SK-N-DZ (cell line): ENCODE data around the gene ANKMY1.

Experiments used
- DNase-seq: peaks from one replicate; pipeline ENCODE4 v3.0.0-alpha.2; 2015; ENCODE audit warnings: low spot score

The ANKMY1 gene

GRCh38 chr2:240449764-240450531 lies 107.8 kb downstream of the ANKMY1 start:
- peak; percentile 84 for DNase-seq

- DNase-seq, result no peak
Measured at GRCh38 chr2:240448387-240449274, 109.2 kb downstream of the ANKMY1 start.

GRCh38 chr2:240447934-240448333 lies 109.9 kb downstream of the ANKMY1 start:
- DNase-seq, result no peak

DNA sequence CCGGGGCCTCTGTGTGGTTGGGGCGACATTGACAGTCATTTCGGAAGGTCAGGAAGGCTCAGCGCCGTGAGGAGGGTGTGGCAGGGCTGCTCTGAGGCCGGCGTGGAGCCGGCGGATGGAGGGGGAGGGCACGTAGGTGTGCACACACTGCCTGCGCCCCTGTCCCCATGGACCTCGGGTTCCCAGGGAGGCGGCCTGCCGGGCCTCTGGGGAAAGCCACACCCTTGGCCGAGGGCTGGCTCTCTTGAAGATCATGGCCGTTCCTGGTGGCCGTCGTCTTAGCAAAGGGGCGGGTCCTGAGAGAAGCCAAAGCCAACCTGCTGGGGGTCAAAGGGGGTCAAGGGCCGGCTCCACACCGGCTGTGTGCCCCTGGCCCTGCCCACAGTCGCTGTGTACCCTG lies 110.5 kb downstream of the ANKMY1 start:
- no peak for DNase-seq

- no peak for DNase-seq
Measured at GRCh38 chr2:240446664-240447175, 111.1 kb downstream of the ANKMY1 start.

GRCh38 chr2:240445961-240446663 lies 111.7 kb downstream of the ANKMY1 start:
- no peak for DNase-seq

DNA sequence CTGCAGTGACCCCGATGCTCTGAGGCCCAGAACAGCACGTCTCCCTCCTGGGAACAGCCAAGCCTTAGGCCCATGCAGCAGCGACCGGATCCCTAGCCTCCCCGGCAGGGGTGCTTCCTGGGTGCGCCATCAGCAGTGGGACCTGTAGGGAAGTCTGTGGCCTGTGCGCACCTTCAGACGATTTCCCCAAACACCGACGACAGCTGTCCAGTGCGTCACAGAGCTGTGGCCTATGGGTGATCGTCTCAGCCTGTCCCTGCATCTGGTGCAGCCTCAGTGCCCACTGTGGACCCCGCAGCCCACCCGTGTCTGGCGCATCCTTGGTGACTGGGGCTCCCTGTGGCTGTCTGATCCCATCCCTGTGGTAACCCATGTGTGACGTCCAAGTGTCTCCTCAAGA lies 113.3 kb downstream of the ANKMY1 start:
- DNase-seq, result no peak

DNA sequence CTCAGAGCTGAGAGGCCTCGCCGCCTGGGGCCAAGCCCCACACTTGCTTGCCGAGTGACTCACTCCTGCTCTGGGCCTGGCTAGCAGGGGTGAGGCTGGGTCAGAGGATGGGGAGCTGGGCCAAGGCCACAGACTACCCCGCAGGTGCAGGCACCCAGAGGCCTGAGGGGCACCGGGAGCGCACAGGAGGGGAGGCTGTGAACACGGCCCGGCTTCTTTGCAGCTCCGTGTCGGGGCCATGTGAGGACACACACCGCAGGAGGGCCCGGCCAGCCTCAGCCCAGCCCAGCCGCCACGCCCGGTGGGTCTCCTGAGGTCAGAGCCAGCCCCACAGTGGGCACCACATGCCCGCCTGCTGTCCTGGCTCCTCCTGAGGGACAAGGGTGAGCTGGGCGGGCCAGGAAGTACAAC lies 113.9 kb downstream of the ANKMY1 start:
- no peak for DNase-seq

GRCh38 chr2:240442891-240443715 lies 114.7 kb downstream of the ANKMY1 start:
- DNase-seq, result no peak

DNA sequence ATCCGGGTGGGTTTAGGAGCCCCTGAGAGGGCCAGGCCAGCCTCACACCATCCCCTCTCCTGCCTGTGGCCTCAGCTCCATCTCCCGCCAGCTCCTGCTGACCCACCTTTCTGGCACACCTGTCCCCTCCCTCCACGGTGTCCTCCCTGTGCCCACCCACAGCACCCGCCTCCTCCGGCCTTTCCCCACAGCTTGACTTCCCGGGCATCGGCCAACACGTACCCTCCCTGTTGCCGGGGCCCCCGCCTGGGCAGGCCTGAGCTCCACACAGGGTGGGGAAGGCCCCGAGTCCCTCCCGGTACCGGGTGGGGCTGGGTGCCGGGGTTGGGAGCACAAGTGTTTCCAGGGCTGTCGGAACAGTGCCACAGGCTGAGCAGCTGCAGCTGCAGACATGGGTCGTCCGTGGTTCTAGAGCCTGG lies 115.8 kb downstream of the ANKMY1 start:
- no peak for DNase-seq

DNA sequence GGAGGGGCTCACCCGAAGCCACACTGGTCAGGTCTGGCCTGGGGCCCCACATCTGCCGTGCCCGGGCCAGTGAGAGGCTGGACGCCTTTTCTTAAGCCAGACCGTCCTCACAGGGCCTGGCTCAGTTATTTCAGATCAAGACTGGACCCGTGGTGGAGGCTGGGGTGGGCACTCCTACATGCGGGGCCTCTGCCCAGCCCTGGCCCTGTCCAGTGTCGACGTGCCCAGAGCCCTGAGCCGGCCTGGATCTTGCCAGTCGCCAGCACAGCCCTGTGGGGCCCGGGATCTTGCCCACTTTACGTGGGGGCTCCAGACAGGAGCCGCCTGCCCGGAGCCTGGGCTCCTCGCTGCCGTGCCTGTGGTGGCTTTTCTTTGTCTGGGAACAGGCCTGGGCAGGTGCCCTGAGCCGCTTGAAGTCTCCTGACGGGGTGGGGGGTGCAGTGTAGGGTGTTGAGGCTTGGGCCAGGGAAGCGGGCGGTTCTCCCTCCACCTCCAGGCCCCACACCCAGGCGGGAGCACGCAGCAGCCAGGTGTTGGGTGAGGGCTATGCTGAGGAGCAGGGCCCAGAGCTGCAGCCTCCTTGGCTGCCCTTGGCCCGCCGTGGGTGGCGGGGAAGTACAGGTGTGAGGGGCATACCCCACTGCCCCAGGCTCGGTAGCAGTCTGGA lies 116.3 kb downstream of the ANKMY1 start:
- DNase-seq, result no peak

GRCh38 chr2:240440704-240441320 lies 117.0 kb downstream of the ANKMY1 start:
- DNase-seq, result no peak

- DNase-seq, result no peak
Measured at GRCh38 chr2:240440251-240440650, 117.5 kb downstream of the ANKMY1 start.

DNA sequence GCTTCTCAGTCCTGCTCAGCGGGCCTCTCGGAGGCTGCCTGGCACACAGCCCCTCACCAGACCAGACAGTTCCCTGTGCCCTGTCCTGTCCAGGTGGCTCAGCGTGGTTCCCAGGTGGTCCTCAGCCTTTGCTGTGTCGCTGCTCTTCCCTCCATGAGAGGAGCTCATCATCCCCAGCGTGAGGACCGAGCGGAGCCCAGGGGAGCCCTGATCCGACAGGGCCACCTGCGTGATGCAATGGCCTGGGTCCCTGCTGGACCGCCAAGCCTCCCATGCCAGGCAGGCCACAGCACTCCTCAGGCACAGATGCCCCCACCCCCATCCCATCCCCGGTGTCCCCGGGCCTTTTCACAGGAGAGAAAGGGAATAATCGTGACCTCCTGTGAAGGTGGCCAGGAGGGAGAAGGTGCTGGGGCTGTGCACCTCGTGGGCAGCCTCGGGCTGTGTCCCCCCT lies 118.1 kb downstream of the ANKMY1 start:
- no peak for DNase-seq

DNA sequence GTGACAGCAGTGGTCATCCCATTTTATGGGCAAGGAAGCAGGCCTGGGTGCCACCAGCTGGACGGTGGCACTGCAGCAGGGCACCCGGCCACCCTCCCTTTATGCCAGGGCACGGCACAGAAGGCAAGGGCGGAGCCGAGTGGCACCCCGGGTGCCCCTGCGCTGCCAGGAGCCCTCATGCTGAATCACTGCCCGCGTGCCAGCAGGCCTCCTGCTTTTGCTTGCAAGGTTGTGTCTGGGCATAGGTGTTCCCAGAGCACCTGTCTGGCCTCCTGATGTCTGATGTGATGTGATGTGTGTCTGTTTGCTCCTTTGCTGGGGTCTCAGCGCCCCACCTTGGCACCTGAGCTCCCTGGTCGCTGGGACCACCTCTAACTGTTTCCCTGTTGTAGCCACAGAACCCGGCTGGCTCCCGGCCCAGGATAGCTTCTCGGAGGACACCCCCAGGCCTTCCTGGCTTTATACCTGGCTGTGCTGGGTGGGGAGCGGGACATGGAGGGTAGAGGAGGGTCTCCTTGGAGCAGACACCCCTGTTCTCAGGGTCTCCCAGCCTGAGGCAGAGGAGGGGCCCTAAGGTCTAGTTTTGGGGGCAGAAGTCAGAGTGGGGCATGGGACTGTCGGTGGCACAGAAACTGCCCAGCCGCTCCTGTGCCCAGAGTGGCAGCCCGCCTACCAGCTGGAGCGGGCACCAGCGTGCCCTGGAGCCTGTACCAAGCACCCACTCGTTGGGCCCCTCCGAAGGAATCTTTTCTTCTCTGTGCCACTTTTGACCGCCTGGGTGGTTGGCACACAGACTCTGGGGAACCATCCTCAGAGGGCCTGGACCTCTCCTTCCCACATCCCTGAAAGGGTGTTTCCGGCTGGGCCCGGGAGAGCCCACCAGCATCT lies 118.7 kb downstream of the ANKMY1 start:
- DNase-seq, result no peak

- peak; percentile 63 for DNase-seq
Measured at GRCh38 chr2:240437861-240438809, 119.7 kb downstream of the ANKMY1 start.

GRCh38 chr2:240437551-240437860 lies 120.3 kb downstream of the ANKMY1 start:
- DNase-seq, result no peak
